ENCODE data around the gene TRPM2. TPM values are rescaled to one million over a fixed set of nuclear protein-coding genes. Genes with fewer than 3 reads are reported as not detected.

Gene TRPM2
- total RNA-seq, 2 donors from 2014 or later, result 10.7 to 25.6 TPM

GRCh38 chr21:44317241-44317782 lies 36.1 kb upstream of the TRPM2 start:
- Mint-ChIP-seq H3K4me1 (no peaks in the 10 kb centered on the region), H3K9me3 (no peaks in the 10 kb centered on the region), H3K36me3 (ENCODE audit: low read depth) (peaks cover 39% of the 10 kb centered on the region), H3K27ac (no peak overlapping the region), H3K27me3 (no peaks in the 10 kb centered on the region), H3K4me3 (no peak overlapping the region)
- no peak for ATAC-seq (replicated peaks)

- Mint-ChIP-seq H3K27ac (no peak overlapping the region), H3K27me3 (no peaks in the 10 kb centered on the region), H3K4me1 (no peaks in the 10 kb centered on the region), H3K36me3 (ENCODE audit: low read depth) (peaks cover 38% of the 10 kb centered on the region), H3K4me3 (no peak overlapping the region), H3K9me3 (no peaks in the 10 kb centered on the region)
- no peak for ATAC-seq (replicated peaks)
These were observed 35.5 kb upstream of the TRPM2 start for GRCh38 chr21:44317871-44318270.

GRCh38 chr21:44318489-44319285 lies 34.7 kb upstream of the TRPM2 start:
- H3K36me3 Mint-ChIP-seq (ENCODE audit: low read depth), result peaks cover 42% of the 10 kb centered on the region

DNA sequence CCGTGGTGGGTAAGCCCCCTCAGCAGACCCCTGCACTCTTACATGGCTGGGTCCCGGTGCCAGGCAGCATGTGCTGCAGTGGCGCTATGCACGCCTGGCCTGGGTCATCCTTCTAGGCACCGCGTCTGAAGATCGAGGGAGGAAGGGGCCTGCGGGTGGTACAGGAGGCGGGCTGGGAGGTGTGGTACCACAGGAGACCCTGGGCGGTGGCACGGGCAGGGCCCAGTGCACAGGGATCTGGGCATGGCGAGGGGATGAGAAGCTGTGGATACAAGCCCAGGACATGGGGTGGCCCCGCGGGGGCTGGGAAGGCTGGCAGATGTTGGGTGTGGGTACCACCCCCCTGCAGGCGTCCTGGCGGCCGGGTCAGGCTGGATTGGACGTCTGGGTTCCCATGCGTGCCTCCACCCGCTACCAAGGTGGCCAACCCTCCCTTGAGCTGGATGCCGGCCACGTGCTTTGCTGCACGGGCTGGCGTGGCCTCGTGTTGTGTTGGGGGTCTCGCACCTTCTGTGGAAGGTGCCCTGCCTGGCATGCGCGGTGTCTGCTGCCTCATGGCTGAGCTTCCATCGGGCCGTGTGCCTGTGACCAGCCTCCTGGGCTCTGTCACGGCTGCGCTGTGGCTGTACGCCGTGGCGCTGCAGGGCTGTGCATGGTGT lies 33.9 kb upstream of the TRPM2 start:
- H3K9me3 Mint-ChIP-seq, result no peaks in the 10 kb centered on the region
- H3K27ac Mint-ChIP-seq, result no peak overlapping the region
- H3K4me3 Mint-ChIP-seq, result no peak overlapping the region
- ATAC-seq (replicated peaks), result no peak
- no peaks in the 10 kb centered on the region for H3K4me1 Mint-ChIP-seq
- H3K27me3 Mint-ChIP-seq, result no peaks in the 10 kb centered on the region
- H3K36me3 Mint-ChIP-seq (ENCODE audit: low read depth), result peaks cover 43% of the 10 kb centered on the region

More at GRCh38 chr21:44318489-44319285, 34.7 kb upstream of the TRPM2 start:
- no peak overlapping the region for H3K4me3 Mint-ChIP-seq
- no peak for ATAC-seq (replicated peaks)
- H3K27me3 Mint-ChIP-seq, result no peaks in the 10 kb centered on the region
- no peaks in the 10 kb centered on the region for H3K9me3 Mint-ChIP-seq
- H3K4me1 Mint-ChIP-seq, result no peaks in the 10 kb centered on the region
- no peak overlapping the region for H3K27ac Mint-ChIP-seq

DNA sequence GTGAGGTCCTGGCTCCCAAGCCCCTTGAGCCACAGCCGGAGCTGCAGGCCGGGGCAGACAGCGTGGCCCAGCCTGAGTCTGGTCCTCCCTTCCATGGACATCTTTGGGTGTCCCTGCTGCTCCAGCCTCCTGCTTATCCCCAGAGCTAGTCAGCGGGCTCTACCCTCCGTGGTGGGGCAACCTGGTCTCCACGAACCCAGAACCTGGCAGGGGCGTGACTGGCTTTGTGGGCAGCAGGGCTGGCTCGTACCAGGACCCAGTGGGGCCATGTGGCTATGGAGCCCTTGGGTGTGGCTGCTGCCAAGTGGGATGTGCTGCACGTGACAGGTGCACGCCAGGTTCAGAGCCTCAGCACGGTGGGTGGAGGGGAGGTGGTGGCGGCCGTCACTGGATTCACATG lies 32.6 kb upstream of the TRPM2 start:
- no peak for ATAC-seq (replicated peaks)
- Mint-ChIP-seq H3K36me3 (ENCODE audit: low read depth) (peaks cover 43% of the 10 kb centered on the region), H3K4me1 (no peaks in the 10 kb centered on the region), H3K9me3 (no peaks in the 10 kb centered on the region), H3K27me3 (no peaks in the 10 kb centered on the region), H3K4me3 (no peak overlapping the region), H3K27ac (no peak overlapping the region)

DNA sequence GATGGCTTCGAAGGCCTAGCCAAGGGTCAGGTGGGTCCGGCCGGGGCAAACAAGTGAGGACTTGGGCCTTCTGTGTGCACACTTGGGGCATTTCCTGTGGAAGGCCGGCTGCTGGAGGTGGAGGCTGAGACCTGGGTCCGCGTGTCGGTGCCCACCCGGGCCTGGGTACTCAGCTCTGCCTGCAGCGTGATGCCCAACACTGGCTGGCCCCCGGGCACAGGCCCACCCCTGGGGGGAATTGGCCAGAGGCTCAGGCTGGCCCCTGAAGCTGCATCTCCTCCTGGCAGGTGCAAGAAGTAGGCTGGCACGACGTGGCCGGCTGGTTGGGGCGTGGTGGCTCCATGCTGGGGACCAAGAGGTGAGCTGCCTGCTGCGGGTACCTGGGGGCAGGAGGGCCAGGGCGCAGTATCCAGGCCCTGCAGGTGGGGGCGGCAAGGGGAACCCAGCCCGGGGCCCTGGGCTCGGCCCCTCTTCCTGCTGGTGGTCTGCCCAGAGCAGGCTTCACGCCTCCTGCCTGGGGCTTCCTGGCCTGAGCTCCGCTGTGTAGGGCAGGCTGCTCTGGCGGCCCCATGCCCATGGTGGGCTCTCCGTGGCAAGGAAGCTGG lies 31.5 kb upstream of the TRPM2 start:
- H3K36me3 Mint-ChIP-seq (ENCODE audit: low read depth), result peaks cover 37% of the 10 kb centered on the region
- H3K27ac Mint-ChIP-seq, result no peak overlapping the region
- no peaks in the 10 kb centered on the region for H3K4me1 Mint-ChIP-seq
- no peaks in the 10 kb centered on the region for H3K27me3 Mint-ChIP-seq
- no peaks in the 10 kb centered on the region for H3K9me3 Mint-ChIP-seq
- ATAC-seq (replicated peaks), result no peak
- no peak overlapping the region for H3K4me3 Mint-ChIP-seq

GRCh38 chr21:44322621-44323325 lies 30.6 kb upstream of the TRPM2 start:
- no peak for ATAC-seq (replicated peaks)
- Mint-ChIP-seq H3K4me3 (no peak overlapping the region), H3K27me3 (no peaks in the 10 kb centered on the region), H3K27ac (no peak overlapping the region), H3K4me1 (no peaks in the 10 kb centered on the region), H3K9me3 (no peaks in the 10 kb centered on the region), H3K36me3 (ENCODE audit: low read depth) (peaks cover 37% of the 10 kb centered on the region)

- H3K27ac Mint-ChIP-seq, result no peak overlapping the region
- H3K4me3 Mint-ChIP-seq, result no peak overlapping the region
- peaks cover 31% of the 10 kb centered on the region for H3K36me3 Mint-ChIP-seq (ENCODE audit: low read depth)
- no peak for ATAC-seq (replicated peaks)
- H3K9me3 Mint-ChIP-seq, result no peaks in the 10 kb centered on the region
- no peaks in the 10 kb centered on the region for H3K27me3 Mint-ChIP-seq
- H3K4me1 Mint-ChIP-seq, result no peaks in the 10 kb centered on the region
These were observed 29.8 kb upstream of the TRPM2 start for GRCh38 chr21:44323591-44323990.

DNA sequence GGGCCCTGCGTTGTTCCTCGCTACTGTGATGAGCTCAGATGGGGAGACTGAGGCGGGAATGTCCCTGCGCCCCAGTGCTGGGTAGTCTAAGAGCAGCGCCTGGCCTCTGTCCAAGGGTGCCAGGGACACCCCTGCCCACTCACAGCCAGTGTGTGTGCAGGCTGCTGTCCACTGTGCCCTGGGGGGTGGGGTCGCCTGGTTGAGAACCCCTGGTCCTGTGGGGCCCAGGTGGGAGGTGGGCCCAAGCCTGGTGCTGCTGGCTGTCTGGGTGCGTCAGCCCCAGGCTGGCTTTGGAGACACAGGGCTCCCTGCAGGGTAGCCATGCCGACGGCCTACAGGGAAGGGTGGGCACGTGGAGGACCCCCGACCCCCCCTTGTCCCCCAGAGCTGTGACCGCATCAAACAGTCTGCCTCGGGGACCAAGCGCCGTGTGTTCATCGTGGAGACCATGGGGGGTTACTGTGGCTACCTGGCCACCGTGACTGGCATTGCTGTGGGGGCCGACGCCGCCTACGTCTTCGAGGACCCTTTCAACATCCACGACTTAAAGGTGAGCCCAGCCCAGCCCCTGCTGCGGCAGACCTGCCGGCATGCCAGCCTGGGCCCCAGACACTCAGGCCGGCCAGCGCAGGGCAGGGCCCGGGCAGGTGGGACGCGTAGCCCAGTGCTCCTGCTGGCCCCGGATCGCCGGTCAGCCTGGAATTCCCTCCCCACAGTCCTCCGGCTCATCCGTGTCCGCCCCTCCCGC lies 29.1 kb upstream of the TRPM2 start:
- no peak for ATAC-seq (replicated peaks)
- Mint-ChIP-seq H3K4me1 (no peaks in the 10 kb centered on the region), H3K4me3 (no peak overlapping the region), H3K9me3 (no peaks in the 10 kb centered on the region), H3K27ac (no peak overlapping the region), H3K27me3 (no peaks in the 10 kb centered on the region), H3K36me3 (ENCODE audit: low read depth) (peaks cover 24% of the 10 kb centered on the region)

DNA sequence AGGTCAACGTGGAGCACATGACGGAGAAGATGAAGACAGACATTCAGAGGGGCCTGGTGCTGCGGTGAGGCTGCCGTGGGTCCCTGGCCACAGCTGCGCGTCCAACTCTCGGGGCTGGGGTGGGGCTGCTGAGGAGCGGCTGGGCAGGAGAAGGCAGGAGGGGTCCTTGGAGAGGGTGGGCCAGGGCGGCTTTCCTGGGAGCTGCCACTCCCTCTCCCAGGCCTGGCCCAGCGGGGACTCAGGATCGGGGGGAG lies 28.6 kb upstream of the TRPM2 start:
- Mint-ChIP-seq H3K9me3 (no peaks in the 10 kb centered on the region), H3K4me1 (no peaks in the 10 kb centered on the region), H3K36me3 (ENCODE audit: low read depth) (peaks cover 21% of the 10 kb centered on the region), H3K27ac (no peak overlapping the region), H3K27me3 (no peaks in the 10 kb centered on the region), H3K4me3 (no peak overlapping the region)
- ATAC-seq (replicated peaks), result no peak

DNA sequence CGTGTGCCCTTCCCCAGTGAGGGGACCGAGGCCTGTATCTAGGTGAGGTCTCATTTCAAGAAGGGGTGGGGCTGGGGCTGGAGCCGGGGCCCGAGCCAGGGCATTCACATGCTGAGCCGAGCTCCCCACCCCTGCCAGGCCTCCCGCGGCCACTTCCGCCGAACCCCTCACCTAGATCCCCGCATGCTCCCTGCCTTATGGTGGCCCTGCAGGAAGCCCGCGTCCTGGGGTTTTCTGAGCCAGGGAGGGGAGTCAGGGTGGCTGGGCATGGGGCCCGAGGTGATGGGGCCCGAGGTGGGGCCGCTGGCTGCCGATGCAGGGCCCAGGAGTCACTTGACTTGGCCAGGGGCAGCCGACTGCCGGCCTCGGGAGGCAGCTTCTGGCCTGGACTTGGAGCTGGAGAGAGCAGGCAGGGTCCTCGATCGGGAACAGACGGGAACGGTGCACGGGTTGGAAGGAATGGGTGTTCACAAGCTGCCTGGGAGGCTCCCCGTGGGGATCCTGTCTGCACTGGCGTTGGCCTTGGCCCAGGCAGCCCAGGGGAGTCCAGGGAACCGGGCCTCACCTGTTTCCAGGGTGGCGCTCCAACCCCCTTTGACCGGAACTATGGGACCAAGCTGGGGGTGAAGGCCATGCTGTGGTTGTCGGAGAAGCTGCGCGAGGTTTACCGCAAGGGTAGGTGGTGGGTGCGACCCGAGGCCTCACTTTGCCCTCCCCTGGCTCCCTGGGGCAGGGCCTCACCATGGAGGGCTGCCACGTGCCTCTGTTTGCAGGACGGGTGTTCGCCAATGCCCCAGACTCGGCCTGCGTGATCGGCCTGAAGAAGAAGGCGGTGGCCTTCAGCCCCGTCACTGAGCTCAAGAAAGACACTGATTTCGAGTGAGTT lies 27.8 kb upstream of the TRPM2 start:
- H3K9me3 Mint-ChIP-seq, result no peaks in the 10 kb centered on the region
- no peak overlapping the region for H3K4me3 Mint-ChIP-seq
- H3K4me1 Mint-ChIP-seq, result no peaks in the 10 kb centered on the region
- H3K36me3 Mint-ChIP-seq (ENCODE audit: low read depth), result peaks cover 21% of the 10 kb centered on the region
- no peak for ATAC-seq (replicated peaks)
- H3K27me3 Mint-ChIP-seq, result no peaks in the 10 kb centered on the region
- H3K27ac Mint-ChIP-seq, result no peak overlapping the region

GRCh38 chr21:44326272-44326647 lies 27.2 kb upstream of the TRPM2 start:
- H3K9me3 Mint-ChIP-seq, result no peaks in the 10 kb centered on the region
- no peak overlapping the region for H3K4me3 Mint-ChIP-seq
- H3K4me1 Mint-ChIP-seq, result no peaks in the 10 kb centered on the region
- ATAC-seq (replicated peaks), result no peak
- H3K36me3 Mint-ChIP-seq (ENCODE audit: low read depth), result peaks cover 21% of the 10 kb centered on the region
- H3K27me3 Mint-ChIP-seq, result no peaks in the 10 kb centered on the region
- H3K27ac Mint-ChIP-seq, result no peak overlapping the region

Data from activated T-helper 17 cell treated with anti-CD3 and anti-CD28 coated beads, Interleukin-2, amount 50 U/mL, for 72 hours (primary cell).